ENCODE data around the gene TEX22.

The TEX22 gene

GRCh38 chr14:105424861-105425260 is 26.5 kb downstream of the TEX22 start:
- no peaks in the 10 kb centered on the region for H3K27me3 ChIP-seq (replicated peaks in 2 of 5; ENCODE audit: control insufficient read depth in 4 of 5, insufficient read depth in 5 of 5, low read length in 4 of 5)
- CTCF ChIA-PET, result interaction anchor here (1.3 kb wide), 1 partner anchor 23 kb away, joined by 4 read pairs; no protein-coding TSS in a partner anchor
- H3K9me3 ChIP-seq (ENCODE audit: control extremely low read depth in 1 of 5, control insufficient read depth in 4 of 5, insufficient read depth in 2 of 5, low read depth in 1 of 5, low read length in 4 of 5), result peaks cover 0 to 5% (median 0%) of the 10 kb centered on the region in 5 experiments
- peaks cover 0 to 51% (median 19%) of the 10 kb centered on the region in 4 experiments for H3K36me3 ChIP-seq (ENCODE audit: control insufficient read depth in 4 of 4, insufficient read depth in 4 of 4, low read length in 3 of 4)
- H3K27ac ChIP-seq (ENCODE audit: insufficient read depth in 1 of 2, low read depth in 1 of 2, low read length in 2 of 2, poor library complexity in 1 of 2, severe bottlenecking in 2 of 2), result no peak overlapping the region
- POLR2A ChIA-PET, result no interaction called here
- no peak for DNase-seq
- no peak overlapping the region for H3K4me3 ChIP-seq (ENCODE audit: control insufficient read depth in 1 of 7, extremely low read depth in 1 of 7, insufficient read depth in 4 of 7, low read depth in 2 of 7, low read length in 6 of 7)
- H3K4me1 ChIP-seq (ENCODE audit: control extremely low read depth in 1 of 4, control insufficient read depth in 4 of 4, insufficient read depth in 4 of 4, low read length in 3 of 4), result peaks cover 0 to 29% (median 27%) of the 10 kb centered on the region in 4 experiments
- 98% methylated on average over 12 of the region's 12 CpGs for WGBS (ENCODE audit: insufficient coverage)

GRCh38 chr14:105425823-105426247 is 27.5 kb downstream of the TEX22 start:
- DNase-seq, result no peak
- ChIA-PET POLR2A (no interaction called here), CTCF (no interaction called here)
- Histone ChIP-seq H3K9me3 (ENCODE audit: control extremely low read depth in 1 of 5, control insufficient read depth in 4 of 5, insufficient read depth in 2 of 5, low read depth in 1 of 5, low read length in 4 of 5) (peaks cover 0 to 5% (median 0%) of the 10 kb centered on the region in 5 experiments), H3K27me3 (replicated peaks in 2 of 5; ENCODE audit: control insufficient read depth in 4 of 5, insufficient read depth in 5 of 5, low read length in 4 of 5) (no peaks in the 10 kb centered on the region), H3K36me3 (ENCODE audit: control insufficient read depth in 4 of 4, insufficient read depth in 4 of 4, low read length in 3 of 4) (peaks cover 0 to 61% (median 28%) of the 10 kb centered on the region in 4 experiments), H3K4me1 (ENCODE audit: control extremely low read depth in 1 of 4, control insufficient read depth in 4 of 4, insufficient read depth in 4 of 4, low read length in 3 of 4) (peaks cover 0 to 23% (median 21%) of the 10 kb centered on the region in 4 experiments), H3K27ac (ENCODE audit: insufficient read depth in 1 of 2, low read depth in 1 of 2, low read length in 2 of 2, poor library complexity in 1 of 2, severe bottlenecking in 2 of 2) (no peak overlapping the region), H3K4me3 (ENCODE audit: control insufficient read depth in 1 of 7, extremely low read depth in 1 of 7, insufficient read depth in 4 of 7, low read depth in 2 of 7, low read length in 6 of 7) (no peak overlapping the region)
- 98% methylated on average over 19 of the region's 23 CpGs for WGBS (ENCODE audit: insufficient coverage)

DNA sequence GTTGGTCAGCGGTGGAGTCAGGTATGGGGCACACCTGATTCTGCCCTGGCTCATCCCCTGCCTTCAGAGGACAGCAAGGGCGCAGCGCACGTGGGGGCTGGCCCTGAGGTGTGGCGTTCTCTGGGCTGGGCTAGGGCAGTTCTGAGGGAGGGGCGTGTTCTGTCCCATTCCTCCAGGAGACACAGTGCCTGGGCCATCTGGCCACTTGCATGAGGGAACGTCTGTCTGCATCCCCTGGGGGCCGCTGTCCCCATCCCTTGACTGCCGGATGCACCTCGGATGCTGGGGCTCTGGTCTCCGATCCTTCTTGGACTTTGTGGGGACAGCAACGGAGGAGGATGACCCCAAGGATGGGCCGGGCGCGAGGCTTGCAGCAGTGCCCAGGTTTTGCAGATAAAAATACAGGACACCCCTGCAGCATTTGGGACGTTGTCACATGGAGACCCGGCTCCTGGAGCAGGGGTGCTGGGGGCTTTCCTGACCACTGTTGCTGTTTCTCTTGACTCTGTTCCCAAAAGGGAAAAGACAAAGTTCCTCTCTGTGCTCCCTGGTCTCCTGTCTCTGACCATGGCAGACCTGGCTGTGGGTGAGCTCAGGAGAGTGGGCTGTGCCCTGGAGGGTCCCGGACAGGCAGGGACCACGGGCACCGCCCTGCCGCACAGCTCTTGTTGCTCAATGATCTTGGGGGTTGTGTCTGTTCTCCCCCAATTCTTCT is 28.2 kb downstream of the TEX22 start:
- H3K36me3 ChIP-seq (ENCODE audit: control insufficient read depth in 4 of 4, insufficient read depth in 4 of 4, low read length in 3 of 4), result peaks cover 0 to 64% (median 33%) of the 10 kb centered on the region in 4 experiments
- 99% methylated on average over 17 of the region's 21 CpGs for WGBS (ENCODE audit: insufficient coverage)

DNA sequence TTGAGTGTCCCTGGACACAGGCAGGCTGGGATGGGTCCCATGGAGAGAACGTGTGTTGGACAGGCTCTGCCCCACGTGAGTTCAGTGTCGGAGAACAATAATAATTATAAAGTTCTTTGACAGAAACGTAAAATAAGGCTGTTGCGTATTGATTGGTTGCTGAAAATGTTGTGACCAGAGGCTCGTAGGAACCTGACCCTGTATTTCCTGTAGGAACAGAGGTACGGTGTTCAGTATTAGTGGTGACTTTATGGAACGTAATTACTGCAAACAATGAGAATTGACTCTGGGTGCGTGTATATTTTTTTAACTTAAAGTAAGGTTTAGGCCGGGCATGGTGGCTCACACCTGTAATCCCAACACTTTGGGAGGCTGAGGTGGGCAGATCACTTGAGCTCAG is 29.1 kb downstream of the TEX22 start:
- POLR2A ChIA-PET, result interaction anchor here (0.6 kb wide), 3 partner anchors 16 to 57 kb away, joined by 3 to 6 read pairs (median 3); no protein-coding TSS in a partner anchor
- no peak overlapping the region for H3K4me3 ChIP-seq (ENCODE audit: control insufficient read depth in 1 of 7, extremely low read depth in 1 of 7, insufficient read depth in 4 of 7, low read depth in 2 of 7, low read length in 6 of 7)
- 100% methylated on average over 9 of the region's 10 CpGs for whole genome bisulfite sequencing (ENCODE audit: insufficient coverage)
- peaks cover 0 to 5% (median 0%) of the 10 kb centered on the region in 5 experiments for H3K9me3 ChIP-seq (ENCODE audit: control extremely low read depth in 1 of 5, control insufficient read depth in 4 of 5, insufficient read depth in 2 of 5, low read depth in 1 of 5, low read length in 4 of 5)
- H3K36me3 ChIP-seq (ENCODE audit: control insufficient read depth in 4 of 4, insufficient read depth in 4 of 4, low read length in 3 of 4), result peaks cover 0 to 61% (median 34%) of the 10 kb centered on the region in 4 experiments
- H3K27me3 ChIP-seq (replicated peaks in 2 of 5; ENCODE audit: control insufficient read depth in 4 of 5, insufficient read depth in 5 of 5, low read length in 4 of 5), result no peaks in the 10 kb centered on the region
- H3K27ac ChIP-seq (ENCODE audit: insufficient read depth in 1 of 2, low read depth in 1 of 2, low read length in 2 of 2, poor library complexity in 1 of 2, severe bottlenecking in 2 of 2), result no peak overlapping the region
- CTCF ChIA-PET, result interaction anchor here (0.7 to 1.4 kb wide), 4 partner anchors 10 to 63 kb away, joined by 3 to 4 read pairs (median 3); no protein-coding TSS in a partner anchor
- H3K4me1 ChIP-seq (ENCODE audit: control extremely low read depth in 1 of 4, control insufficient read depth in 4 of 4, insufficient read depth in 4 of 4, low read length in 3 of 4), result peaks cover 0 to 7% (median 5%) of the 10 kb centered on the region in 4 experiments
- no peak for DNase-seq

More for the DNA sequence above, 28.2 kb downstream of the TEX22 start:
- Histone ChIP-seq H3K27ac (ENCODE audit: insufficient read depth in 1 of 2, low read depth in 1 of 2, low read length in 2 of 2, poor library complexity in 1 of 2, severe bottlenecking in 2 of 2) (no peak overlapping the region), H3K9me3 (ENCODE audit: control extremely low read depth in 1 of 5, control insufficient read depth in 4 of 5, insufficient read depth in 2 of 5, low read depth in 1 of 5, low read length in 4 of 5) (peaks cover 0 to 5% (median 0%) of the 10 kb centered on the region in 5 experiments), H3K27me3 (replicated peaks in 2 of 5; ENCODE audit: control insufficient read depth in 4 of 5, insufficient read depth in 5 of 5, low read length in 4 of 5) (no peaks in the 10 kb centered on the region), H3K4me3 (ENCODE audit: control insufficient read depth in 1 of 7, extremely low read depth in 1 of 7, insufficient read depth in 4 of 7, low read depth in 2 of 7, low read length in 6 of 7) (no peak overlapping the region), H3K4me1 (ENCODE audit: control extremely low read depth in 1 of 4, control insufficient read depth in 4 of 4, insufficient read depth in 4 of 4, low read length in 3 of 4) (peaks cover 0 to 16% (median 14%) of the 10 kb centered on the region in 4 experiments)
- ChIA-PET POLR2A (no interaction called here), CTCF (interaction anchor here (1.0 kb wide), 1 partner anchor 37 kb away, joined by 3 read pairs; no protein-coding TSS in a partner anchor)
- DNase-seq, result no peak

DNA sequence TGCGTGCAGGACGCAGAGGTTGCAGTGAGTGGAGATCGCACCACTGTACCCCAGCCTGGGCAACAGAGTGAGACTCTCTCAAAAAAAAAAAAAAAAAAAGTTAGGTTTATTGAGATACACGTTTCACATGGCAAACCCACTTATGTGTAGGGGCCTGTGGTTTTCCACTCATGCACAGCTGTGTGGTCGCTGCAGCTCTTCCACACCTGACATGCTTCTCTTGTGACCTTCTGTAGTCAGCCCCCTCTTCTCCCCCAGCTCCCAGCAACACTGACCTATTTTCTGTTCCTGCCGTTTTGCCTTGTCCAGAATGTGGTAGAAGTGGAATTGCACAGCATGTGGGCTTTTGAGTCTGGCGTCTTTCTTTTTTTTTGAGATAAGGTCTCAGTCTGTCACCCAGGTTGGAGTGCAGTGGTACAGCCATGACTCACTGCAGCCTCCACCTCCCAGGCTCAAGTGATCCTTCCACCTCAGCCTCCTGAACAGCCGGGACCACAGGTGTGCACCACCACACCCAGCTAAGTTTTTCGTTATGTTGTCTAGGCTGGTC is 29.7 kb downstream of the TEX22 start:
- 94% methylated on average over 5 of the region's 9 CpGs for WGBS (ENCODE audit: insufficient coverage)
- Histone ChIP-seq H3K4me1 (ENCODE audit: control extremely low read depth in 1 of 4, control insufficient read depth in 4 of 4, insufficient read depth in 4 of 4, low read length in 3 of 4) (peaks cover 0 to 1% (median 0%) of the 10 kb centered on the region in 4 experiments), H3K27ac (ENCODE audit: insufficient read depth in 1 of 2, low read depth in 1 of 2, low read length in 2 of 2, poor library complexity in 1 of 2, severe bottlenecking in 2 of 2) (no peak overlapping the region), H3K27me3 (replicated peaks in 2 of 5; ENCODE audit: control insufficient read depth in 4 of 5, insufficient read depth in 5 of 5, low read length in 4 of 5) (no peaks in the 10 kb centered on the region), H3K4me3 (ENCODE audit: control insufficient read depth in 1 of 7, extremely low read depth in 1 of 7, insufficient read depth in 4 of 7, low read depth in 2 of 7, low read length in 6 of 7) (no peak overlapping the region), H3K36me3 (ENCODE audit: control insufficient read depth in 4 of 4, insufficient read depth in 4 of 4, low read length in 3 of 4) (peaks cover 0 to 65% (median 34%) of the 10 kb centered on the region in 4 experiments), H3K9me3 (ENCODE audit: control extremely low read depth in 1 of 5, control insufficient read depth in 4 of 5, insufficient read depth in 2 of 5, low read depth in 1 of 5, low read length in 4 of 5) (peaks cover 0 to 5% (median 0%) of the 10 kb centered on the region in 5 experiments)
- DNase-seq, result no peak
- ChIA-PET POLR2A (interaction anchor here (0.6 kb wide), 3 partner anchors 17 to 57 kb away, joined by 3 to 6 read pairs (median 3); no protein-coding TSS in a partner anchor), CTCF (interaction anchor here (0.7 to 1.4 kb wide), 5 partner anchors 10 to 62 kb away, joined by 3 to 4 read pairs (median 3); no protein-coding TSS in a partner anchor)

- Histone ChIP-seq H3K4me3 (ENCODE audit: control insufficient read depth in 1 of 7, extremely low read depth in 1 of 7, insufficient read depth in 4 of 7, low read depth in 2 of 7, low read length in 6 of 7) (no peak overlapping the region), H3K27me3 (replicated peaks in 2 of 5; ENCODE audit: control insufficient read depth in 4 of 5, insufficient read depth in 5 of 5, low read length in 4 of 5) (no peaks in the 10 kb centered on the region), H3K4me1 (ENCODE audit: control extremely low read depth in 1 of 4, control insufficient read depth in 4 of 4, insufficient read depth in 4 of 4, low read length in 3 of 4) (no peaks in the 10 kb centered on the region), H3K9me3 (ENCODE audit: control extremely low read depth in 1 of 5, control insufficient read depth in 4 of 5, insufficient read depth in 2 of 5, low read depth in 1 of 5, low read length in 4 of 5) (peaks cover 0 to 5% (median 0%) of the 10 kb centered on the region in 5 experiments), H3K27ac (ENCODE audit: insufficient read depth in 1 of 2, low read depth in 1 of 2, low read length in 2 of 2, poor library complexity in 1 of 2, severe bottlenecking in 2 of 2) (no peak overlapping the region), H3K36me3 (ENCODE audit: control insufficient read depth in 4 of 4, insufficient read depth in 4 of 4, low read length in 3 of 4) (peaks cover 0 to 61% (median 33%) of the 10 kb centered on the region in 4 experiments)
- ChIA-PET CTCF (interaction anchor here (1.0 to 1.9 kb wide), 4 partner anchors 8 to 60 kb away, joined by 3 to 8 read pairs (median 4); no protein-coding TSS in a partner anchor), POLR2A (no interaction called here)
- DNase-seq, result no peak
- WGBS (ENCODE audit: insufficient coverage), result 100% methylated on average over 4 of the region's 6 CpGs
Observed at GRCh38 chr14:105430042-105430441, 31.7 kb downstream of the TEX22 start.
